HTR-8/SVneo (cell line): ENCODE data around the gene PARP1.
"Not testable (repeated sequence)": the region's sequence is repeated elsewhere in the genome, so short reads cannot be mapped to it uniquely, and the experiment has no call there.

Experiments used
- DNase-seq: peaks from one replicate; pipeline ENCODE4 v3.0.0; 2011; ENCODE audit warnings: low spot score, mixed read lengths; ENCODE audit not compliant: insufficient read length
- FAIRE-seq: peaks from 2 replicates; lab custom pipeline; 2011; peaks lifted over from hg19 to GRCh38; lab: Jason Lieb, UNC

Gene PARP1

GRCh38 chr1:226429858-226430715 is 22.2 kb upstream of the PARP1 start:
- no peak for FAIRE-seq
- DNase-seq: no peak

- peak; percentile 45 for DNase-seq
- FAIRE-seq: no peak
Measured at GRCh38 chr1:226428791-226429461, 21.0 kb upstream of the PARP1 start.

- no peak for DNase-seq
- no peak for FAIRE-seq
Measured at GRCh38 chr1:226428348-226428747, 20.5 kb upstream of the PARP1 start.

- FAIRE-seq (no peak), DNase-seq (no peak)
Measured at GRCh38 chr1:226427131-226427530, 19.2 kb upstream of the PARP1 start.

GRCh38 chr1:226426395-226426794 is 18.5 kb upstream of the PARP1 start:
- FAIRE-seq, DNase-seq: not testable (repeated sequence)

- DNase-seq (no peak), FAIRE-seq (no peak)
Measured at GRCh38 chr1:226425431-226426031, 17.6 kb upstream of the PARP1 start.

GRCh38 chr1:226425004-226425378 is 17.1 kb upstream of the PARP1 start:
- DNase-seq (no peak), FAIRE-seq (no peak)

GRCh38 chr1:226424221-226425003 is 16.5 kb upstream of the PARP1 start:
- DNase-seq (no peak), FAIRE-seq (no peak)

GRCh38 chr1:226422478-226422877 is 14.6 kb upstream of the PARP1 start:
- no peak for FAIRE-seq
- no peak for DNase-seq

- DNase-seq: no peak
- no peak for FAIRE-seq
Measured at GRCh38 chr1:226420897-226421296, 13.0 kb upstream of the PARP1 start.

- DNase-seq (no peak), FAIRE-seq (no peak)
Measured at GRCh38 chr1:226420328-226420727, 12.4 kb upstream of the PARP1 start.

GRCh38 chr1:226419284-226420029 is 11.6 kb upstream of the PARP1 start:
- DNase-seq: no peak
- FAIRE-seq: no peak

- FAIRE-seq (no peak), DNase-seq (no peak)
Measured at GRCh38 chr1:226417830-226418546, 10.1 kb upstream of the PARP1 start.

- no peak for DNase-seq
- FAIRE-seq: no peak
Measured at GRCh38 chr1:226417350-226417749, 9.5 kb upstream of the PARP1 start.

GRCh38 chr1:226414098-226414698 is 6.3 kb upstream of the PARP1 start:
- FAIRE-seq: peak; percentile 66

GRCh38 chr1:226411619-226412018 is 3.7 kb upstream of the PARP1 start:
- FAIRE-seq (no peak), DNase-seq (no peak)

More at GRCh38 chr1:226414098-226414698, 6.3 kb upstream of the PARP1 start:
- no peak for DNase-seq

GRCh38 chr1:226410958-226411357 is 3.1 kb upstream of the PARP1 start:
- DNase-seq: no peak
- no peak for FAIRE-seq

GRCh38 chr1:226409392-226409791 is 1.5 kb upstream of the PARP1 start:
- DNase-seq: no peak
- FAIRE-seq: no peak
